KMS-11 (cell line): ENCODE results near the gene PSAP.
A peak's percentile ranks its signal among the peaks of the same experiment; 100 is the strongest.

ENCODE experiments used
- H2AFZ ChIP-seq: fragments of 200-600 bp; sonication (generic); 2 replicates; pipeline ENCODE4 v1.6.1; 2016; ENCODE audit warnings: antibody characterized with exemption, mixed run types, low read depth
- H3K27ac ChIP-seq: fragments of 200-600 bp; sonication (generic); 2 replicates; pipeline ENCODE4 v1.6.1; 2016; ENCODE audit warnings: mild to moderate bottlenecking, mixed run types
- H3K27me3 ChIP-seq: fragments of 200-600 bp; sonication (generic); 2 replicates; pipeline ENCODE4 v1.6.1; 2017; ENCODE audit warnings: mild to moderate bottlenecking, low read depth, mixed run types, moderate library complexity; ENCODE audit not compliant: insufficient read depth
- H3K36me3 ChIP-seq: fragments of 200-600 bp; sonication (generic); 2 replicates; pipeline ENCODE4 v1.6.1; 2017; ENCODE audit warnings: mild to moderate bottlenecking, mixed run types; ENCODE audit not compliant: insufficient read depth
- H3K4me1 ChIP-seq: fragments of 200-600 bp; sonication (generic); 2 replicates; pipeline ENCODE4 v1.6.1; 2016; ENCODE audit warnings: mild to moderate bottlenecking, low read depth, mixed run types; ENCODE audit not compliant: poor library complexity, severe bottlenecking
- H3K4me2 ChIP-seq: fragments of 200-600 bp; sonication (generic); 2 replicates; pipeline ENCODE4 v1.7.0; 2016; ENCODE audit warnings: mild to moderate bottlenecking, mixed run types
- H3K4me3 ChIP-seq: fragments of 200-600 bp; sonication (generic); IDR thresholded peaks from 2 replicates; pipeline ENCODE4 v1.6.1; 2017; ENCODE audit warnings: low read depth, low read length, mixed read lengths; ENCODE audit not compliant: insufficient read depth
- H3K79me2 ChIP-seq: fragments of 200-600 bp; sonication (generic); 2 replicates; pipeline ENCODE4 v1.6.1; 2016; ENCODE audit warnings: low read depth, mixed run types; ENCODE audit not compliant: insufficient read depth
- H3K9ac ChIP-seq: fragments of 200-600 bp; sonication (generic); 2 replicates; pipeline ENCODE4 v1.6.1; 2016; ENCODE audit warnings: mild to moderate bottlenecking, mixed run types
- H4K20me1 ChIP-seq: fragments of 200-600 bp; sonication (generic); 2 replicates; pipeline ENCODE4 v1.6.1; 2016; ENCODE audit warnings: mild to moderate bottlenecking, mixed run types; ENCODE audit not compliant: insufficient read depth
- CTCF ChIP-seq: fragments of 200-600 bp; sonication (generic); conservative IDR thresholded peaks from 2 replicates; pipeline ENCODE4 v1.6.1; 2017; ENCODE audit warnings: low read depth, mild to moderate bottlenecking, antibody characterized with exemption, low read length, moderate library complexity, mixed read lengths

PSAP gene

GRCh38 chr10:71893920-71894319, 42.9 kb upstream of the PSAP start:
- H3K4me3 ChIP-seq: no peak overlapping the region
- H3K9ac ChIP-seq: no peak overlapping the region
- no peak for TF ChIP-seq CTCF
- H4K20me1 ChIP-seq: no peaks in the 10 kb centered on the region
- H3K4me1 ChIP-seq: peaks cover 11% of the 10 kb centered on the region
- H3K79me2 ChIP-seq: no peaks in the 10 kb centered on the region
- peaks cover 6% of the 10 kb centered on the region; the same call in 1 of the 2 replicates for H3K27me3 ChIP-seq
- no peak overlapping the region for H3K27ac ChIP-seq
- H3K36me3 ChIP-seq: no peaks in the 10 kb centered on the region
- no peak overlapping the region for H2AFZ ChIP-seq
- no peak overlapping the region for H3K4me2 ChIP-seq

DNA sequence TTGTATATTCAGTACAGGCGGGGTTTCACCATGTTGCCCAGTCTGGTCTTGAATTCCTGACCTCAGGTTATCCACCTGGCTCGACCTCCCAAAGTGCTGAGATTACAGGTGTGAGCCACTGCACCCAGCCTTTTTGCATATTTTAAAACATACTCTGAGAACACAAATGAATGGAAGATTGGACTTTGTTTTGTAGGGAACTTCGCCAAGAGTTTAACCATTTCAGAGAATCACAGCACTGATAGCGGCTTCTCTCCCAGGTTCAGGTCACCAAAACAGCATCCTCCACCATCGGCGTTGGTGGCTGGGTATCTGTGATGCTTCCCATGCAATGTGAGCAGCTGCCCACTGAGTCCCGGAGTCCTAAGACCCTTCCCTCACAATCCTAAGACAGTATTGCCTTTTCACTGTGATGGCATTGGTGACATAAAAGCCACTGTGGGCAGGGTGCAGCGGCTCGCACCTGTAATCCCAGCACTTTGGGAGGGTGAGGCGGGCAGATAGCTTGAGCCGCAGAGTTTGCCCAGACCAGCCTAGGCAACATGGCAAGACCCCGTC, 42.3 kb upstream of the PSAP start:
- no peaks in the 10 kb centered on the region for H3K79me2 ChIP-seq
- no peaks in the 10 kb centered on the region for H3K36me3 ChIP-seq
- H3K27me3 ChIP-seq: peaks cover 6% of the 10 kb centered on the region; the same call in 1 of the 2 replicates
- H3K9ac ChIP-seq: no peak overlapping the region
- no peak overlapping the region for H3K27ac ChIP-seq
- H3K4me1 ChIP-seq: peaks cover 16% of the 10 kb centered on the region
- no peak for TF ChIP-seq CTCF
- no peak overlapping the region for H3K4me2 ChIP-seq
- no peaks in the 10 kb centered on the region for H4K20me1 ChIP-seq
- no peak overlapping the region for H3K4me3 ChIP-seq
- H2AFZ ChIP-seq: no peak overlapping the region

GRCh38 chr10:71891437-71891836, 40.4 kb upstream of the PSAP start:
- Histone ChIP-seq H3K36me3 (no peaks in the 10 kb centered on the region), H3K9ac (no peak overlapping the region), H3K27ac (no peak overlapping the region), H3K4me3 (no peak overlapping the region), H2AFZ (no peak overlapping the region), H3K4me2 (no peak overlapping the region), H3K4me1 (peaks cover 21% of the 10 kb centered on the region), H3K79me2 (no peaks in the 10 kb centered on the region), H3K27me3 (peaks cover 6% of the 10 kb centered on the region; the same call in 1 of the 2 replicates), H4K20me1 (no peaks in the 10 kb centered on the region)
- no peak for TF ChIP-seq CTCF

DNA sequence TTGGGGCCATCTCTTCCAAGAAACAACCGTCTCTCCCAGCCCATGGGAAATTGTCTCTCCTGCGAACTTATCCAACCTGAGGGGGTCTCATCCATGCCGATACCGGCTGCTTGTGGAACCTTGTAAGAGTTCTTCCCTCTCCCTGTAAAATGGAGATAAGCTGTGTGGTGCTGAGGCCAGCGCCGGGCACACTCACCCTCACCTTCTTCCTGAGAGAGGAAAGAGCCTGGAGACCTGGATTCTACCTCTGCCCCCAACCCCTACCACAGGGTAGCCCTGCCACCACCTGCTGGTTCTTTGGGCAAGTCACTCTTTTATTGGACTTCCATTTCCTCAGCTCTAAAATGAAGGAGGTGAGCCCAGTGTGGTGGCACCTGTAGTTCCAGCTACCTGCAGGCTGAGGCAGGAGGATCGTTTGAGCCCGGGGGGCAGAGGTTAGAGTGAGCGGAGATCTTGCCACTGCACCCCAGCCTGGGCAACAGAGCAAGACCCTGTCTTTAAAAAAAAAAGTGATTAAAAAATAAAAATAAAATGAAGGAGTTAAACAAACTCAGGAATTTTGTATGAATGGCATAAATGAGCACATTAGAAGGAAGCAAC, 38.4 kb upstream of the PSAP start:
- no peaks in the 10 kb centered on the region for H3K36me3 ChIP-seq

More for the DNA sequence above, 38.4 kb upstream of the PSAP start:
- no peaks in the 10 kb centered on the region for H4K20me1 ChIP-seq
- peak overlapping the region; percentile 70 for H3K4me2 ChIP-seq
- no peak overlapping the region for H3K4me3 ChIP-seq
- no peaks in the 10 kb centered on the region for H3K79me2 ChIP-seq
- peak overlapping the region; percentile 70; the same call in 1 of the 2 replicates for H2AFZ ChIP-seq
- peak overlapping the region; percentile 25; the same call in 1 of the 2 replicates for H3K9ac ChIP-seq
- peaks cover 21% of the 10 kb centered on the region for H3K4me1 ChIP-seq
- H3K27me3 ChIP-seq: peaks cover 6% of the 10 kb centered on the region; the same call in 1 of the 2 replicates
- TF ChIP-seq CTCF: no peak
- H3K27ac ChIP-seq: no peak overlapping the region
